ENCODE results near the gene DNAH8. TPM values are rescaled to one million over a fixed set of nuclear protein-coding genes. Genes with fewer than 3 reads are reported as not detected.

The DNAH8 gene
- total RNA-seq, 1 donor from 2014 or later, result 1.1 TPM

- Histone ChIP-seq H3K79me2 (ENCODE audit: low read depth) (no peaks in the 10 kb centered on the region), H3K4me1 (no peaks in the 10 kb centered on the region), H4K20me1 (ENCODE audit: low read depth) (peaks cover 6% of the 10 kb centered on the region), H3K36me3 (no peaks in the 10 kb centered on the region), H2AFZ (replicated peaks) (no peak overlapping the region), H3K27ac (no peak overlapping the region), H3K9ac (no peak overlapping the region), H3K27me3 (peaks cover 4% of the 10 kb centered on the region), H3K4me3 (no peak overlapping the region), H3K9me3 (ENCODE audit: low read depth) (no peaks in the 10 kb centered on the region), H3F3A (ENCODE audit: low read depth) (no peaks in the 10 kb centered on the region), H3K4me2 (no peak overlapping the region)
- Mint-ChIP-seq H3K27ac (no peak overlapping the region), H3K9me3 (no peaks in the 10 kb centered on the region), H3K4me3 (no peak overlapping the region), H3K4me1 (peaks cover 4% of the 10 kb centered on the region), H3K27me3 (ENCODE audit: insufficient read depth, low read depth) (peaks cover 18% of the 10 kb centered on the region), H3K36me3 (no peaks in the 10 kb centered on the region)
- TF ChIP-seq CTCF (IDR thresholded peaks at IDR 0.05) (no peak), EZH2 (IDR thresholded peaks at IDR 0.05) (no peak), EZH2phosphoT487 (IDR thresholded peaks at IDR 0.05) (no peak)
- no peak for DNase-seq (ENCODE audit: low spot score)
Observed at GRCh38 chr6:39055661-39056060, 340.6 kb downstream of the DNAH8 start.

- H3K36me3 ChIP-seq, result no peaks in the 10 kb centered on the region
- H3K4me3 Mint-ChIP-seq, result no peak overlapping the region
- H3K27me3 Mint-ChIP-seq (ENCODE audit: insufficient read depth, low read depth), result peaks cover 14% of the 10 kb centered on the region
- H3K4me3 ChIP-seq, result no peak overlapping the region
- no peaks in the 10 kb centered on the region for H3F3A ChIP-seq (ENCODE audit: low read depth)
- H3K79me2 ChIP-seq (ENCODE audit: low read depth), result no peaks in the 10 kb centered on the region
- no peaks in the 10 kb centered on the region for H3K9me3 ChIP-seq (ENCODE audit: low read depth)
- DNase-seq (ENCODE audit: low spot score), result no peak
- peaks cover 4% of the 10 kb centered on the region for H3K4me1 Mint-ChIP-seq
- H2AFZ ChIP-seq (replicated peaks), result no peak overlapping the region
- TF ChIP-seq CTCF (IDR thresholded peaks at IDR 0.05) (no peak), EZH2 (IDR thresholded peaks at IDR 0.05) (no peak), EZH2phosphoT487 (IDR thresholded peaks at IDR 0.05) (no peak)
- no peak overlapping the region for H3K4me2 ChIP-seq
- H3K27me3 ChIP-seq, result no peaks in the 10 kb centered on the region
- no peaks in the 10 kb centered on the region for H3K9me3 Mint-ChIP-seq
- H3K27ac Mint-ChIP-seq, result no peak overlapping the region
- no peak overlapping the region for H3K9ac ChIP-seq
- no peaks in the 10 kb centered on the region for H3K36me3 Mint-ChIP-seq
- no peaks in the 10 kb centered on the region for H3K4me1 ChIP-seq
- H3K27ac ChIP-seq, result no peak overlapping the region
- H4K20me1 ChIP-seq (ENCODE audit: low read depth), result peaks cover under 1% of the 10 kb centered on the region
Observed at GRCh38 chr6:39056191-39056590, 341.1 kb downstream of the DNAH8 start.

GRCh38 chr6:39056681-39057080, 341.6 kb downstream of the DNAH8 start:
- H3F3A ChIP-seq (ENCODE audit: low read depth), result no peaks in the 10 kb centered on the region
- H3K4me2 ChIP-seq, result no peak overlapping the region
- H3K27me3 ChIP-seq, result no peaks in the 10 kb centered on the region
- H3K27ac ChIP-seq, result no peak overlapping the region
- H3K4me3 ChIP-seq, result no peak overlapping the region
- TF ChIP-seq EZH2phosphoT487 (IDR thresholded peaks at IDR 0.05) (no peak), CTCF (IDR thresholded peaks at IDR 0.05) (no peak)
- no peak overlapping the region for H2AFZ ChIP-seq (replicated peaks)
- H3K79me2 ChIP-seq (ENCODE audit: low read depth), result no peaks in the 10 kb centered on the region
- Mint-ChIP-seq H3K9me3 (no peaks in the 10 kb centered on the region), H3K27me3 (ENCODE audit: insufficient read depth, low read depth) (peaks cover 12% of the 10 kb centered on the region), H3K36me3 (no peaks in the 10 kb centered on the region), H3K4me3 (no peak overlapping the region), H3K4me1 (peaks cover 4% of the 10 kb centered on the region), H3K27ac (no peak overlapping the region)
- no peaks in the 10 kb centered on the region for H3K9me3 ChIP-seq (ENCODE audit: low read depth)
- H3K9ac ChIP-seq, result no peak overlapping the region
- H3K36me3 ChIP-seq, result no peaks in the 10 kb centered on the region
- H4K20me1 ChIP-seq (ENCODE audit: low read depth), result no peaks in the 10 kb centered on the region
- DNase-seq (ENCODE audit: low spot score), result no peak
- H3K4me1 ChIP-seq, result no peaks in the 10 kb centered on the region

Data from neural progenitor cell (in vitro differentiated cells).